Glutamatergic neuron (in vitro differentiated cells): ENCODE results near the gene LONP2. TPM values are rescaled to one million over a fixed set of nuclear protein-coding genes. Genes with fewer than 3 reads are reported as not detected.

Experiments used
- DNase-seq: peaks from one replicate; pipeline ENCODE4 v3.0.0; 2022
- H3K27ac Mint-ChIP-seq: one replicate; pipeline ENCODE4 v1.8.0; 2020; ENCODE audit warnings: mild to moderate bottlenecking, mixed read lengths, inconsistent platforms; ENCODE audit not compliant: unreplicated experiment
- H3K27me3 Mint-ChIP-seq: one replicate; pipeline ENCODE4 v1.8.0; 2020; ENCODE audit warnings: mild to moderate bottlenecking, moderate library complexity, mixed read lengths, inconsistent platforms; ENCODE audit not compliant: unreplicated experiment
- H3K36me3 Mint-ChIP-seq: one replicate; pipeline ENCODE4 v1.8.0; 2020; ENCODE audit warnings: mild to moderate bottlenecking, mixed read lengths, inconsistent platforms; ENCODE audit not compliant: unreplicated experiment
- H3K4me1 Mint-ChIP-seq: one replicate; pipeline ENCODE4 v1.8.0; 2020; ENCODE audit warnings: mild to moderate bottlenecking, low read depth, mixed read lengths, inconsistent platforms; ENCODE audit not compliant: unreplicated experiment
- H3K4me3 Mint-ChIP-seq: one replicate; pipeline ENCODE4 v1.8.0; 2020; ENCODE audit warnings: mild to moderate bottlenecking, mixed read lengths, inconsistent platforms; ENCODE audit not compliant: unreplicated experiment
- H3K9me3 Mint-ChIP-seq: one replicate; pipeline ENCODE4 v1.8.0; 2020; ENCODE audit warnings: mild to moderate bottlenecking, moderate library complexity, mixed read lengths, inconsistent platforms; ENCODE audit not compliant: unreplicated experiment
- CTCF ChIP-seq: fragments of 200-600 bp; sonication (generic); IDR thresholded peaks from one replicate; pipeline ENCODE4 v1.5.0; 2021; ENCODE audit not compliant: partially characterized antibody, unreplicated experiment
- total RNA-seq: library from RNA; stranded (reverse); fragmentation: NEBNext Ultra II Directional; extraction: Animal tissue kit (Norgen Biotek cat#: 25700); gene quantifications from one replicate; pipeline ENCODE4 v1.2.1, GENCODE V29; 2021; ENCODE audit not compliant: unreplicated experiment

LONP2 gene
- total RNA-seq, 1 donor from 2014 or later = 57.3 TPM

- Mint-ChIP-seq H3K4me3 (peak overlapping the region; percentile 98), H3K27me3 (peaks cover 14% of the 10 kb centered on the region), H3K27ac (peak overlapping the region; percentile 98), H3K9me3 (peaks cover 13% of the 10 kb centered on the region), H3K4me1 (peaks cover 11% of the 10 kb centered on the region), H3K36me3 (peaks cover 6% of the 10 kb centered on the region)
- DNase-seq = peak; percentile 79
- TF ChIP-seq CTCF = no peak
Observed at GRCh38 chr16:48384520-48385252, 140.6 kb downstream of the LONP2 start.

GRCh38 chr16:48385253-48386150 is 141.4 kb downstream of the LONP2 start, which contains the start of gene SIAH1:
TSS of gene SIAH1 (minus strand) at chr16:48385413. CDS start at chr16:48362428, 22,985 bp downstream.
- Mint-ChIP-seq H3K4me1 (peaks cover 7% of the 10 kb centered on the region), H3K9me3 (peaks cover 11% of the 10 kb centered on the region), H3K4me3 (peak within 1 kb of the TSS; percentile 98), H3K27ac (peak within 1 kb of the TSS; percentile 98), H3K27me3 (peaks cover 11% of the 10 kb centered on the region), H3K36me3 (peaks cover 6% of the 10 kb centered on the region)
- peak; percentile 92 for DNase-seq
- TF ChIP-seq CTCF = no peak

- H3K4me3 Mint-ChIP-seq = no peak overlapping the region
- no peaks in the 10 kb centered on the region for H3K36me3 Mint-ChIP-seq
- no peak for DNase-seq
- no peak for TF ChIP-seq CTCF
- H3K27me3 Mint-ChIP-seq = peaks cover 11% of the 10 kb centered on the region
- H3K4me1 Mint-ChIP-seq = peaks cover 7% of the 10 kb centered on the region
- H3K27ac Mint-ChIP-seq = no peak overlapping the region
- peaks cover 11% of the 10 kb centered on the region for H3K9me3 Mint-ChIP-seq
Observed at GRCh38 chr16:48386559-48387312, 142.6 kb downstream of the LONP2 start.

GRCh38 chr16:48392407-48392806 is 148.3 kb downstream of the LONP2 start:
- Mint-ChIP-seq H3K27ac (no peak overlapping the region), H3K27me3 (no peaks in the 10 kb centered on the region), H3K36me3 (no peaks in the 10 kb centered on the region), H3K4me3 (no peak overlapping the region), H3K4me1 (peaks cover 1% of the 10 kb centered on the region), H3K9me3 (no peaks in the 10 kb centered on the region)
- no peak for TF ChIP-seq CTCF
- no peak for DNase-seq
